GM15510 (cell line): ENCODE results near the gene SGPL1.

Source experiments
- POLR2A ChIP-seq: IDR thresholded peaks from 3 replicates; pipeline ENCODE4 v1.6.1; 2011; ENCODE audit warnings: borderline replicate concordance; ENCODE audit not compliant: insufficient read length; ENCODE audit errors: extremely low read depth

Gene SGPL1

DNA sequence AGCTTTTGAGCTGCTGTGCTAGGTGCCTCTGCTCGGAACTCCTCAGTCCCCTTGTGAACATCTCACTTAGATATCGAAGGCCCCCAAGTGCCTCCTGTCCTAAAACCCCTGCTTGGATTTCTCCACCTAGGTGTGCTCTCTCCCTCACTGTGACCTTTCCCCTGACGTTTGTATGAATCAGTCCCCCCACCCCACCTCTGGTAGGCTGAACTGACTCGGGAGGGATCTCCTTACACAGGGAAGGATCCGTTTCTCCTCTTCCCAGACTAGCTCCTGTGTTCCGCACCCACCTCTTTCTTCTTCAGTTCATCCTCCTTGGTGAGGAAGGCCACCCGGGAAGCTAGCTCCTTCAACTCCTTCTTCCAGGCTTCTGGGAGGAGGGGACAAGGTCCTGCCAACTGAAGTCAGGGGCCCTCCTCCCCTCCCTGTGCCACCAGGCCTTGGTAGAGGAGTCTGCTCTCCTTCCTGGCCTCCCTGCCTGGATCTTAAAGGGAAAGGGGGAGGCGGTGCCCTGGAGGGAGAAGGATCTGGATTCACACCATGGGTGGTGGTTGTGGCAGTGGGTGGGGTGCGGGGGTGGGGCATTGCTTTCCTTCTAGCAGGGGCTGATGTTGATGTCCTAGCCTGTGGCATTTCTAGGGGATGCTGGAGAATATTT, 37.4 kb upstream of the SGPL1 start:
- no peak for TF ChIP-seq POLR2A

DNA sequence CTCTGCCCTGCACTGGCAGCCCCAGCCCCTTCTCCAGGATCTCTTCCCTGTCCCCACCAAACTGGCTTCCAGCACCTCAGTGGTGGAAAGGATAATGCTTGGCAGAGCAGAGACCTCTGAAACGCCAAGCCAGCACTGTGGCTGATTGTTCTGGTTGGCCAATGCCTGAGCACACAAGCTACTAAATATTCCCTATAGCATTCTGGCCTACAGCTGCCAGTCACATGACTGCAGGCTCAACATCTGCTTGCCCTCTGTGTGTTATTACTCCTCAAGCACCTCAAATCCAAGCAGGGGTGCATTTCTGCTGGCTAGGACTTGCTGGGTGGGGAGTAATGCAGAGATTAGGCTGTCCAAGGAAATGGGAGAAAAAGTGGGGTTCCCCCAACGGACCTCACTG, 36.7 kb upstream of the SGPL1 start:
- TF ChIP-seq POLR2A: no peak

DNA sequence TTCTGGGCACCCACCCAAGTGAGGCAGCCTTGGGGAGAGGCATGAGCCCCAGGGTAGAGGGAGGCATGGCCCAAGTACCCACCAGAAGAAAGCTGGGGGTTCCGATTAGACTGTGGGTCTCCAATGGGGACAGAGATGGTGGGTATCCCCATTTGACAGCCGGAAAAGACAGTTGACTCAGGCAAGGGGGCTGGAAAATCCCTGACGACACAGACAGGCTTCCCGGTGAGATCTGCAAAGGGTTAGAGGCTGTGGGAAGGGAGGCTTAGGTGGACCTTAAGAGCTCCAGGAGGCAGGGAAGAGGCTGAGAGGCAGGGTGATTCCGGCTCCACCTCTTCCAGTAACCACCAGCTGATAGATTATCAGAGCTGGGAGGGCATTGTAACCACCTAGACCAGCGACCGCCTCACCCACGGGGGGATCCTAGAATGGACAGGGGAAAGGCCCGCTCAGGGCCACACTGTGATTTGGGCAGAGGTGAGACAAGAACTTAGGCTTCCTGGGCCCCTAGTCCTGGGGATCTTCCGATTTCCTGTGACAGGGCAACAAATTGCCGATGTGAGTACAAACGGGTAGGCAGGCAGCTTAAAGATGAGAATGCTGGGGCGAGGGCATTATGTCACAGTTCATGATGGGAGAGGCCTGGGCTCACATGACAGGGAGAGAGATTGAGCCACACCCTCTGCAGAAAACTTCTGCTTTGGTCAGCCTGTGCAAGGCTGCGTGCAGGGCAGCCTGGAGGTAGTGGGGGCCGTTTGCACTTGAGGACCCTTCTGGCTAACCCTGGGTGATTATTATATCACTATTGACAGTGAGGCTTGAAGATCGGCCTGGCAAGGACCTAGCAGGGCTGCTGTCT, 36.0 kb upstream of the SGPL1 start:
- TF ChIP-seq POLR2A: no peak

DNA sequence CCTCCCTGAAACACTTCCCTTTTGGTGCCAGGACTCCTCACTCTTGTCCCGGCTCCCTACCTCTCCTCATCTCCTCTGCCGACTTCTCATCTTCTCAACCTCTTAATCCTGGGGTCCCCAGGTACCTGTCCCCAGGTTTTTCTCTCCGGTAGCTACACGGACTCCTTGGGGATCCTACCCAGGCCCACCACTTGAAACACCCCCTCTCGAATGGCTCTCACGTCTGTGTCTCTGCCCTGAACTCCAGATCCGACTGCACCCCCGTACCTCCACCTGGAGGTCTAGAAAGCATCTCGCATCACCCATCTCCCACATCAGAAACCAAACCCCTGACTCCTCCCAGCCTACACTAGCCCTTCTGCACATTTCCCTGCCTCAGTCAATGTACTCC, 35.4 kb upstream of the SGPL1 start:
- TF ChIP-seq POLR2A: no peak

GRCh38 chr10:70780772-70781171, 35.0 kb upstream of the SGPL1 start:
- TF ChIP-seq POLR2A: no peak

DNA sequence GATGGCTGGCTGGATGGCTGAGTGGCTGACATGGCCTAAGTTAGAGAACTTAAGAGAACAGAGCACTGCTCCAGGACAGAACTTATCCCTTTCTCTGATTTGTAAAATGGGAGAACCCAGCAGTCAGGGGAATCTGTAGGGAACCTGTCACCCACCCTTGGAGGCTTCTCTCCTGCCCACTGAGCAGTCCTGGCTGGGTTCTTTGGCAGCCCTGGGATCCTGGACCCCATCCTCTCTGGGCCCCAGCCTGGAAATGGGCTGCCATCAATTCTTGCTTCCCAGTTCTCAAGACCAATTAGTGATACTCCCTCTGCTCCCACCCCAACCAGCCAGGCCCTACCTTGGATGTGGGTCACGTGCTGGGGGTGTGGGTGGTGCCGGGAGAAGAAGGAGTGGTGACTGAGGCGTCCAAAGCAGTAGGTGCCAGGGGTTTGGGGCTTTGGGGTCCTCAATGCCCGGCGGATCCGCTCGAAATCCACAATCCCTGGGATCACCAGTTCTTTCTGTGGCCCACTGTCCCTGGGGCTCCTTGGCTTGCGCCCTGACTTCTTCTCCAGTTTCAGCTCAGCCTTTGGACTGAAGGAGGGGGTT, 34.2 kb upstream of the SGPL1 start:
- no peak for TF ChIP-seq POLR2A

GRCh38 chr10:70782086-70782745, 33.5 kb upstream of the SGPL1 start:
- TF ChIP-seq POLR2A: no peak

- TF ChIP-seq POLR2A: no peak
Measured at GRCh38 chr10:70782746-70783680, 32.7 kb upstream of the SGPL1 start.

DNA sequence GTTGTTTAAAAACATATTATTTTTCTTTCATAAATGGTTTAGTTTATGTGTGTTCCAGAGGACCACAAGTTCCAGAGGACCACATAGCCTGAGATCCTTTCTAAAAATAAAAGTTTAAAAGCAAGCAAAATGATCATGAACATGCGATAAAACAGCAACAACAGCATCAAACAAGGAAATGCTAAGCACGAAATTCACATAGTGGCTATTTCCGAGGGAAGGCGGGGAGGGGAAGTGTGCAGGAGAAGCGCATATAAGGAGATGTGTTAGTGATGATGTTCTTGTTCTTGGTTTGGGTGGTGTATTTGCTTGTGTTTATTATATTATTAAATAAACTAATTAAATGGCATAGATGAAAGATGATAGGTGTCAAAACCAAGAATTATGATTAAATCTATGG, 31.7 kb upstream of the SGPL1 start:
- TF ChIP-seq POLR2A: no peak

DNA sequence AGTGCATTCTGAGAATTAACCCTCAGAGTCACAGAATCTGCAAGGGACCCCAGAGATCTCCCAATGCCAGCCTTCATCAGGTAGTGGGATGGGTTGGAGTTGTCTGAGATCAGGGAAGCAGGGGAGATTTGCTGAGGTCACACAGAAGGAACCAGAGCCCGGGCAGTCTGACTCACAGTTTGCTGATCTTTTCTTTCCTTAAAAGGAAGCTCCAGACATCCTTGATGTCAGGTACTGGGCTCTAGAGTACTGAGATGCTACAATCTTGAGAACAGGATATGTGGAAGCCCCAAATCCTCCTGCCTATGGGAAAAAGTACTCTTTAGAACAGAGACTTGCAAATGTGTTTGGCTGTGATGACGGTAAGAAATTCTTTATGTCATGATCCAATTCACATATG, 31.3 kb upstream of the SGPL1 start:
- TF ChIP-seq POLR2A: no peak

DNA sequence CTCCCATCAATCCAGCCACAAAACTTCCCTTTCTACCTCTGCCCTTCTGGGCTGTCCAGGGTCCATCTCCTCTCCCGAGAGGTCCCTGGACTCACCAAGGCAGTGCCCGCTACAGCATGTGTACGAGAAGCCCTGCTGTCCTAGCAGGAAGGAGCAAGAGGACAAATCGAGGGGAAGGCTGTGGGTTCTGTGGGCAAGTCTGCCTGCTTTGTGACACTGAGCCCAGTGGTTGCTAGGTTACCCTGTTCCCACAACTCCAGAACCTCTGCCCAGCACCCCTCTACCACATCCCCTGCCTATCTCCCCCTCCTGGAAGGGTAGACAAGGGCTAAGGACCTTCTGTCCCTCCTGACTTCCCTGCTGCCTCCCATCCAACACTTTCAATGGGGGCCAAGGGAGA, 30.6 kb upstream of the SGPL1 start, which contains the start of gene TBATA:
TBATA (minus strand) TSS at position 188 of the 400 bp plus-strand sequence. CDS start 1,998 bp downstream, outside the sequence.
- no peak for TF ChIP-seq POLR2A

- TF ChIP-seq POLR2A: no peak
Measured at GRCh38 chr10:70786799-70787415, 28.8 kb upstream of the SGPL1 start.

DNA sequence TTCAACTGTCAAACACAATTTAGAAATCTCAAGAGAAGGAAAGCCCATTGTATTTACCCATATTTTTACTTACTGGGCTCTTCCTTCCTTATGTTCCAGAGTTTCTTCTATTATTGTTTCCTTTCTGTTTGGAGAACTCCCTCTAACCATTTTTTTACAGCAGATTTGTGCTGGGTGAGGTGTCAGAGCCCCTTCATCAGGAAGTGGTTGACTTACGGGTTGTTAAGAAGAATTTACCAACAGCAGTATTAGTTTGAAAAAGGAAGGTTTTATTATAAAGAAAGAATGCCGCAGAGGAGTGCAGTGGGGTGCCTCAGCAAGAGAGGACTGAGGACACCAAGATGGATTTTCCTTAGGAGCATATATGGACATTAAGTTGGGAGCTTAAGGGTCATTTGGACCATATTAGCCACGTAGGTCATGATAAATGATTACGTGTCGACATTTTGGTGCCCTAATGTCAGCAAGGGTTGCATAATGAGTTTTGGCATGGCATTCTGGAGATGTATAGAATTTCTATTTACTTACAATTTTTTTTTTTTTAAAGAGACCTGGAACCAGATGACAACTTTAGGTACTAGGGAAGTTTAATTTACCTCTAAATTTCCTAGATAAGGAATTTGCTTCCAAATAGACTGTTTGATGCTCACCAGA, 24.2 kb upstream of the SGPL1 start:
- no peak for TF ChIP-seq POLR2A
